ENCODE data around the gene NPFF. TPM values are rescaled to one million over a fixed set of nuclear protein-coding genes. Genes with fewer than 3 reads are reported as not detected.

NPFF gene
- total RNA-seq, 1 experiment from 2014 or later, result 0.59 TPM

- no peaks in the 10 kb centered on the region for H3K9me3 Mint-ChIP-seq
- H3K27ac Mint-ChIP-seq, result no peak overlapping the region
- POLR2A ChIA-PET, result no interaction called here
- no peak for TF ChIP-seq ZNF423 (CRISPR knock-in tag; IDR thresholded peaks at IDR 0.05)
- TF ChIP-seq CDX4 (CRISPR knock-in tag; IDR thresholded peaks at IDR 0.05; ENCODE audit: borderline replicate concordance), result no peak
- no peak for TF ChIP-seq RELA (CRISPR knock-in tag; IDR thresholded peaks at IDR 0.05; ENCODE audit: borderline replicate concordance)
- no peak for TF ChIP-seq MYBL2 (CRISPR knock-in tag; IDR thresholded peaks at IDR 0.05)
- no peak for TF ChIP-seq IRF1 (CRISPR knock-in tag; IDR thresholded peaks at IDR 0.05)
- TF ChIP-seq ZNF416 (CRISPR knock-in tag; IDR thresholded peaks at IDR 0.05), result no peak
- TF ChIP-seq E2F5 (CRISPR knock-in tag; IDR thresholded peaks at IDR 0.05), result no peak
- TF ChIP-seq MAX (CRISPR knock-in tag; IDR thresholded peaks at IDR 0.05), result no peak
- no peak for TF ChIP-seq ELF4 (CRISPR knock-in tag; IDR thresholded peaks at IDR 0.05; ENCODE audit: low read depth)
- no peak for TF ChIP-seq FOXP1 (CRISPR knock-in tag; IDR thresholded peaks at IDR 0.05; ENCODE audit: borderline replicate concordance)
- no peak for TF ChIP-seq STAT6 (CRISPR knock-in tag; conservative IDR thresholded peaks at IDR 0.05; ENCODE audit: low read depth)
- TF ChIP-seq EMX1 (CRISPR knock-in tag; IDR thresholded peaks at IDR 0.05), result no peak
- TF ChIP-seq ZNF396 (CRISPR knock-in tag; IDR thresholded peaks at IDR 0.05; ENCODE audit: borderline replicate concordance), result no peak
- TF ChIP-seq ZNF138 (CRISPR knock-in tag; conservative IDR thresholded peaks at IDR 0.05), result no peak
- no peak for TF ChIP-seq ATF3 (CRISPR knock-in tag; conservative IDR thresholded peaks at IDR 0.05)
- TF ChIP-seq RORB (CRISPR knock-in tag; IDR thresholded peaks at IDR 0.05), result no peak
- no peak for TF ChIP-seq PRRX2 (CRISPR knock-in tag; IDR thresholded peaks at IDR 0.05)
- no peak for TF ChIP-seq E2F1 (CRISPR knock-in tag; IDR thresholded peaks at IDR 0.05)
- no peak for TF ChIP-seq FOXP4 (CRISPR knock-in tag; IDR thresholded peaks at IDR 0.05)
- no peaks in the 10 kb centered on the region for H3K27me3 Mint-ChIP-seq (ENCODE audit: low read depth)
- ATAC-seq (no peak), DNase-seq (ENCODE audit: low spot score) (no peak)
- H3K4me3 Mint-ChIP-seq, result no peak overlapping the region
- 0 out of 2 replicates have a peak, but pooled peaks cover 6% of the 10 kb centered on the region for H3K4me1 Mint-ChIP-seq
- CTCF ChIA-PET, result interaction anchor here (0.6 to 2.4 kb wide), 4 partner anchors 9 to 195 kb away, joined by 3 to 21 read pairs (median 4); no protein-coding TSS in a partner anchor
- peaks cover 2% of the 10 kb centered on the region; the same call in 1 of the 2 replicates for H3K36me3 Mint-ChIP-seq
These were observed 44.6 kb upstream of the NPFF start for GRCh38 chr12:53551889-53552291.
